Measurements from ENCODE around the gene SLC12A8. TPM values are rescaled to one million over a fixed set of nuclear protein-coding genes. Genes with fewer than 3 reads are reported as not detected.

SLC12A8 gene
- total and polyA plus RNA-seq, 2 of the 13 experiments (the other 11 are each of a cell fraction or from before 2014, with no cell fraction given), result 0.44 to 0.71 TPM

DNA sequence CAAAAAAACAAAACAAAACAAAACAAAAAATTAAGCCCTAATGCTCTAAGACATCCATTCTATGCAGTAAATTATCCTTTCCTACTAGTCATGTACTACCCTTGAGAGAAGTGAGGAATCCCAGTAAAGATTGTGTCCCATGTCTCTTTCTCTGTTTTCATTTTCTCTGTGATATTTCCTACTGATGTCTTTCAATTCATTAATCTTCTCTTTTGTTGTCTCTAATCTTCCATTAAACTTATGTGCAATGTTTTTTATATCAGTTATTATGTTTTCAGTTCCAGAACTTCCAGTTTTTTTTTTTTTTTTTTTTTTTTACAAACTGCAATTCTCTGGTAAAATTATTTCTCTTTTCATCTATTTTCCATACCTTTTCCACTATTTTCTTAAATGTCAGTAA lies 44.1 kb upstream of the SLC12A8 start:
- H3K27me3 ChIP-seq (ENCODE audit: control insufficient read depth in 1 of 2, insufficient read depth in 2 of 2, low read length in 2 of 2), result no peaks in the 10 kb centered on the region
- H3K27ac ChIP-seq (ENCODE audit: extremely low read length, insufficient read depth, low read length), result no peak overlapping the region
- H4K20me1 ChIP-seq (ENCODE audit: insufficient read depth, low read length), result no peaks in the 10 kb centered on the region
- POLR2A ChIA-PET, result no interaction called here
- no peaks in the 10 kb centered on the region for H3K4me1 ChIP-seq (ENCODE audit: insufficient read depth, low read length)
- H3K9me3 ChIP-seq (ENCODE audit: low read length), result no peaks in the 10 kb centered on the region
- H3K36me3 ChIP-seq (replicated peaks in 1 of 2; ENCODE audit: control insufficient read depth in 1 of 2, insufficient read depth in 2 of 2, low read length in 2 of 2), result peaks cover 2 to 3% of the 10 kb centered on the region in 2 experiments; a peak in 1 of 5 replicates
- CTCF ChIA-PET (ENCODE audit: low intra/inter-chr PET ratio, low total read pairs), result no interaction called here
- no peak overlapping the region for H3K4me2 ChIP-seq (ENCODE audit: low read depth, low read length)
- DNase-seq (ENCODE audit: low spot score) (no peak), ATAC-seq (no peak), FAIRE-seq (no peak)
- H3K79me2 ChIP-seq (ENCODE audit: insufficient read depth, low read length), result no peaks in the 10 kb centered on the region
- no peak overlapping the region for H3K9ac ChIP-seq (ENCODE audit: insufficient read depth, low read depth, low read length)
- TF ChIP-seq MEIS2 (CRISPR knock-in tag; IDR thresholded peaks at IDR 0.05) (no peak), ZFP36L1 (CRISPR knock-in tag; IDR thresholded peaks at IDR 0.05) (no peak), NCOR1 (IDR thresholded peaks at IDR 0.05; ENCODE audit: borderline replicate concordance, low read length) (no peak), KDM3A (CRISPR knock-in tag; IDR thresholded peaks at IDR 0.05; ENCODE audit: low read depth) (no peak), TMF1 (CRISPR knock-in tag; IDR thresholded peaks at IDR 0.05; ENCODE audit: low read depth) (no peak), NR2F2 (IDR thresholded peaks at IDR 0.05; ENCODE audit: borderline replicate concordance, low read depth) (no peak), ZBTB7A (CRISPR knock-in tag; IDR thresholded peaks at IDR 0.05) (no peak), ZNF383 (CRISPR knock-in tag; IDR thresholded peaks at IDR 0.05; ENCODE audit: borderline replicate concordance) (no peak), ZFP82 (CRISPR knock-in tag; IDR thresholded peaks at IDR 0.05; ENCODE audit: borderline replicate concordance) (no peak)
- TF ChIP-seq, protein P1, sequence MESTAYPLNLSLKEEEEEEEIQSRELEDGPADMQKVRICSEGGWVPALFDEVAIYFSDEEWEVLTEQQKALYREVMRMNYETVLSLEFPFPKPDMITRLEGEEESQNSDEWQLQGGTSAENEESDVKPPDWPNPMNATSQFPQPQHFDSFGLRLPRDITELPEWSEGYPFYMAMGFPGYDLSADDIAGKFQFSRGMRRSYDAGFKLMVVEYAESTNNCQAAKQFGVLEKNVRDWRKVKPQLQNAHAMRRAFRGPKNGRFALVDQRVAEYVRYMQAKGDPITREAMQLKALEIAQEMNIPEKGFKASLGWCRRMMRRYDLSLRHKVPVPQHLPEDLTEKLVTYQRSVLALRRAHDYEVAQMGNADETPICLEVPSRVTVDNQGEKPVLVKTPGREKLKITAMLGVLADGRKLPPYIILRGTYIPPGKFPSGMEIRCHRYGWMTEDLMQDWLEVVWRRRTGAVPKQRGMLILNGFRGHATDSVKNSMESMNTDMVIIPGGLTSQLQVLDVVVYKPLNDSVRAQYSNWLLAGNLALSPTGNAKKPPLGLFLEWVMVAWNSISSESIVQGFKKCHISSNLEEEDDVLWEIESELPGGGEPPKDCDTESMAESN (CRISPR knock-in tag; conservative IDR thresholded peaks at IDR 0.05), result no peak
- TF ChIP-seq, protein P2, sequence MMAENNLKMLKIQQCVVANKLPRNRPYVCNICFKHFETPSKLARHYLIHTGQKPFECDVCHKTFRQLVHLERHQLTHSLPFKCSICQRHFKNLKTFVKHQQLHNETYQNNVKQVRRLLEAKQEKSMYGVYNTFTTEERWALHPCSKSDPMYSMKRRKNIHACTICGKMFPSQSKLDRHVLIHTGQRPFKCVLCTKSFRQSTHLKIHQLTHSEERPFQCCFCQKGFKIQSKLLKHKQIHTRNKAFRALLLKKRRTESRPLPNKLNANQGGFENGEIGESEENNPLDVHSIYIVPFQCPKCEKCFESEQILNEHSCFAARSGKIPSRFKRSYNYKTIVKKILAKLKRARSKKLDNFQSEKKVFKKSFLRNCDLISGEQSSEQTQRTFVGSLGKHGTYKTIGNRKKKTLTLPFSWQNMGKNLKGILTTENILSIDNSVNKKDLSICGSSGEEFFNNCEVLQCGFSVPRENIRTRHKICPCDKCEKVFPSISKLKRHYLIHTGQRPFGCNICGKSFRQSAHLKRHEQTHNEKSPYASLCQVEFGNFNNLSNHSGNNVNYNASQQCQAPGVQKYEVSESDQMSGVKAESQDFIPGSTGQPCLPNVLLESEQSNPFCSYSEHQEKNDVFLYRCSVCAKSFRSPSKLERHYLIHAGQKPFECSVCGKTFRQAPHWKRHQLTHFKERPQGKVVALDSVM (CRISPR knock-in tag; IDR thresholded peaks at IDR 0.05), result no peak
- no peak overlapping the region for H2AFZ ChIP-seq (ENCODE audit: low read length)
- in situ Hi-C loops (cut with HindIII; ENCODE audit: extremely low pct_ligation_motif_present, low pct_unique_long_range_greater_than_20kb), result no loop called here
- BruUV-seq (replicated peaks), result no TSS peak
- intact Hi-C loops (cut with micrococcal nuclease; ENCODE audit: unreplicated experiment), result no loop called here
- H3K4me3 ChIP-seq (replicated peaks in 1 of 3; ENCODE audit: insufficient read depth in 1 of 3, low read depth in 2 of 3, low read length in 3 of 3), result no peak overlapping the region

Data from HepG2 (cell line).